C4-2B (cell line): ENCODE measurements around the gene STX7.
"Not testable (repeated sequence)": the region's sequence is repeated elsewhere in the genome, so short reads cannot be mapped to it uniquely, and the experiment has no call there.

ENCODE experiments used
- CTCF ChIP-seq: fragments of 450-650 bp; conservative IDR thresholded peaks from 2 replicates; pipeline ENCODE4 v1.5.1; 2017; ENCODE audit warnings: mild to moderate bottlenecking
- ZFX ChIP-seq: fragments of 450-650 bp; IDR thresholded peaks from 2 replicates; pipeline ENCODE4 v1.6.1; 2017

GRCh38 chr6:132534546-132534945 is 21.6 kb upstream of the STX7 start:
- TF ChIP-seq CTCF, ZFX: not testable (repeated sequence)
